Stimulated activated CD8-positive, alpha-beta memory T cell treated with anti-CD3 and anti-CD28 coated beads, Interleukin-12 subunit alpha, Interleukin-12 subunit beta, amount 100 ng/mL, for 24 hours (primary cell): Measurements from ENCODE around the gene ST6GALNAC6.
A peak's percentile ranks its signal among the peaks of the same experiment; 100 is the strongest.
"Not testable (repeated sequence)": the region's sequence is repeated elsewhere in the genome, so short reads cannot be mapped to it uniquely, and the experiment has no call there.

Source experiments
- DNase-seq: peaks from one replicate; pipeline ENCODE4 v3.0.0-alpha.2; 2020; ENCODE audit errors: extremely low read depth

Gene ST6GALNAC6

GRCh38 chr9:127873886-127874285 lies 25.5 kb downstream of the ST6GALNAC6 start:
- no peak for DNase-seq

DNA sequence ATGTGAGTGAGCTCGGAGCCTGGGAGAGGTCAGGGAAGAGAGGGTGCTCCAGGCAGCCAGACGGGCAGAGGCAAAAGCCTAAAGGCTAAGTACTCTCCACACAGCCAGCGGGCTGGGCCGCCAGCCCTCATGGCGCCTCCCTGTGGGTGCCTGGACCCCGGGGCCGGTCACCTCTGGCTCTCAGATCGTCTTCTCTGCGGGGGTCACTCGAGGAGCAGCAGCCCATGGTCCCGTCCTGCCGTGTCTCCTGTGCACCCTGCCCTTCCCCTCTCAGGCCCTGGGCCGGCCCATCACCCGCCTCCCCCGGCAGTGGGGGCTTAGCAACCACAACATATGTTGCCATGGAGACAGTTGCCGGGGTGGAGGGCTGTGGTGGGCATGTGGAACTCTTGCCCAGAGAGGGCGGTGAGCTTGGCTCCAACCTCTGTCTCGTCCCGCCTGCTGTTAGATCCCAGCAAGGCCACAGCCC lies 26.1 kb downstream of the ST6GALNAC6 start:
- DNase-seq = no peak

DNA sequence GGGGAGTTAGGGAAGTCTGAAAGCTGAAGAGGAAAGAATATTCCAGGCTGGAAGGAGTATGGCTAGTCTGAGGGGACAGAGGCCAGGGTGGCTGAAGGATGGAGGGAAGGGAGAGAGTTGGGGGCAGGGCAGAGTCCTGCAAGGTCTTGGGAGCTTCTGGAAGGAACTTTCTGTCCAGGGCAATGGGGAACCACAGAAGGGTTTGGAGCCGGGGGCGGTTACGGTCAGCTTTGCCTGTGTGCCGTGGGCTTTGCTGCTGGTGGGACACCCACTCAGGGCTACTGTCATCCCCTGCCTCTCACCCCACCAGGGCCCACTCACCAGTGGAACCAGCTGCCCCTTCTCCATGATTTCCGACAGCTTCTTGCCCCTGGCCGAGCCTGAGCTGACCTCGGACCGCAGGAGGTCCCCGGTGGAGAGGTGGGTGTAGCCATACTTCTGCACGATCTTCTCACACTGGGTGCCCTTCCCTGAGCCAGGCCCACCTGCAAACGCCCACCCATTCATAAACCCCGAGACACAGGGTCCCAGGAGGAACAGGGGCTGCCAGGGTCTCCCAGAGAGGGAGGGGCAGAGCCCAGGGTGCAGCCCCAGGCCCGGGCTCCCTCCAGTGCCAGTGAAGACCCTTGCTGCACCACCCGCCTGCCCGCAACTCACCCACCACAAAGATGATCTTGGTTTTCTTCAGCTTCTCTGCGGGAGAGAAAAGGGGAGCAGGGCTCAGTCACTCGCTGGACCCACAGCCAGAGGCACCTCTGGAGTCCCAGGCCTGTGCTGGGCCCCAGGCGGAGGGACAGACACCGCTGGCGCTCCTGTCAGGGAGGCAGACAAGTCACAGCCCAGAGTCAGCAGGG lies 26.8 kb downstream of the ST6GALNAC6 start:
- no peak for DNase-seq

DNA sequence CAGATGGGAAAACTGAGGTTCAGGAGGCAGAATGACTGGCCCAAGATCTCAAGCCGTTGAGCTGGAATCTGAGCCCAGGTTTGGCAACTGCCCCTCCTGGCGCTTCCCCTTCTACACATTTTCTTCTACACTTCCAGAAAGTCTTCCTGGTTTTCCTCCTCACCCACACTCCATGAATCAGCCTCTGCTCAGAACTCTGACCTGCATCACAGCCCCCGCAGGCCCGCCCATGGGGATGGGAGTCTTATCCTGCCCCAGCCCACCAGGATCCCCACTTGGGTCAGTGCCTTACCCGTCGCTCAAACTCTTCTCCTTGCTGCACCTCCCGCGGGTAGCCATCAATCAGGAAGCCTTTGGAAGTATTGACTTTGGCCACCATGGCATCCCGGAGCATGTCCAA lies 27.9 kb downstream of the ST6GALNAC6 start:
- DNase-seq = no peak

GRCh38 chr9:127870887-127871286 lies 28.5 kb downstream of the ST6GALNAC6 start:
- no peak for DNase-seq

DNA sequence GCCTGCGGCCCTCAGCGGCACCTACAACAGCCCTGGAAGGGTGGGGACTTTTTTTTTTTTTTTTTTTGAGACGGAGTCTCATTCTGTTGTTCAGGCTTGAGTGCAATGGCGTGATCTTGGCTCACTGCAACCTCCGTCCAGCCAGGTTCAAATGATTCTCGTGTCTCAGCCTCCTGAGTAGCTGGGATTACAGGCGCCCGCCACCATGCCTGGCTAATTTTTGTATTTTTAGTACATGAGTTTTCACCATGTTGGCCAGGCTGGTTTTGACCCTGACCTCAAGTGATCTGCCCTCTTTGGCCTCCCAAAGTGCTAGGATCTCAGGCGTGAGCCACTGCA lies 29.3 kb downstream of the ST6GALNAC6 start:
- not testable (repeated sequence) for DNase-seq

GRCh38 chr9:127869310-127870152 lies 29.9 kb downstream of the ST6GALNAC6 start:
- peak; percentile 47 for DNase-seq

DNA sequence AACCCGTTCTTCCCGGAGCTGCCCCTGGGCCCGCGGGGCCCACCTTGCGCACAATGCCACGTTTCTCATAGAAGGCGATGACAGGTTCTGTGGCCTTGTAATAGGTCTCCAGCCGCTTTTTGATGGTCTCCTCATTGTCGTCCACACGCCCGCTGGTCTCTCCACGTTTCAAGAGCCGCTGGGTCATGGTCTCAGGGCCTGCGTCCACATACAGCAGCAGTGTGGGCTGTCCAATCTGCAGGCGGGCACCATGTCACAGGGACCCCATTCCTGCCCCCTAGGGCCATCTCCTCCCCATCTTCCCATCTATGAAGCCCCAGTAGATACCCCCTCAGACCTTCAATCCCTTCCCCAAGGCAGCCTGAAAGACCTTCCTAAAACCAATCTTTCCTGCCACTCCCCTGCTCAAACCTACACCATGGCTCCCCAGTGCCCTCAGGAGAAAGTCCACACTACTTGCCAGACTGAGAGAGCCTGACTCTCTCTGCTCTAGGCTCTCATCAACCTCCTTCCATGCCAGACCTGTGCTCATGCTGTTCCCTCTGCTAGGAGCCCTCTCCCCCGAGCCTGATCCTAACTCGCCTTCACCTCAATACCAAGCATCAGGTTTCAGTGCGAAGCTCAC lies 31.0 kb downstream of the ST6GALNAC6 start:
- no peak for DNase-seq

GRCh38 chr9:127867356-127868277 lies 31.8 kb downstream of the ST6GALNAC6 start:
- no peak for DNase-seq

DNA sequence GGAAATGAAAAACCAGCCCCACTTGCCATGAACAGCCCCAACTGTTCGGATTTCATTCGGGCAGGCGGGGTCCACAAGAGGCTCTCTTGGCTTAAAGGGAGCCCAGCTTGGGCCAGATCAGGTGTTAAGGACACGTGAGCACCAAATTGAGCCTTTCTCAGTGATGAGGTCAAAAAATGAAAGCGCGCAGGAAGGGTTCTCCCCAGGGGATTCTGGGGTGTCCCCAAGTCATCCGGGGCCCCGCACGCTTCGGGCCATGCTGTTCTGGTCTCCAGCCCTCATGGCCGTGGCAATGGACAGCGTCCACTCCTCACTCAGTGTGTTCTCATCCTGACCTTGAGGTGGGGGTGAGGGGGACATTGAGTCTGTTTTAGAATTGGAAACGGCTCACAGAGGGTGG lies 32.9 kb downstream of the ST6GALNAC6 start:
- DNase-seq = no peak

GRCh38 chr9:127865645-127866464 lies 33.5 kb downstream of the ST6GALNAC6 start:
- DNase-seq = no peak

DNA sequence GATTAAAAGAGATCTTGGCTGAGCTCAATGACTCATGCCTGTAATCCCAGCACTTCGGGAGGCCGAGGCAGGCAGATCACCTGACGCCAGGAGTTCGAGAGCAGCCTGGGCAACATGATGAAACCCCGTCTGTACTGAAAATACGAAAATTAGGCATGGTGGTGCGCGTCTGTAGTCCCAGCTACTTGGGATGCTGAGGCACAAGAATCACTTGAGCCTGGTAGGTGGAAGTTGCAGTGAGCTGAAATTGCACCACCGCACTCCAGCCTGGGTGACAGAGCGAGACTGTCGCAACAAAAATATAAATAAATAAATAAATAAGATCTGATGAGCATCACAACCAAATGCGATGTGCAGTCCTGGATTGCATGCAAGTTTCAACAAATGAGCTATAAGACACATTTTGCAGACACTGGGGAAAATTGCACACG lies 36.2 kb downstream of the ST6GALNAC6 start:
- DNase-seq = no peak

GRCh38 chr9:127862075-127863011 lies 37.1 kb downstream of the ST6GALNAC6 start:
- DNase-seq = no peak

DNA sequence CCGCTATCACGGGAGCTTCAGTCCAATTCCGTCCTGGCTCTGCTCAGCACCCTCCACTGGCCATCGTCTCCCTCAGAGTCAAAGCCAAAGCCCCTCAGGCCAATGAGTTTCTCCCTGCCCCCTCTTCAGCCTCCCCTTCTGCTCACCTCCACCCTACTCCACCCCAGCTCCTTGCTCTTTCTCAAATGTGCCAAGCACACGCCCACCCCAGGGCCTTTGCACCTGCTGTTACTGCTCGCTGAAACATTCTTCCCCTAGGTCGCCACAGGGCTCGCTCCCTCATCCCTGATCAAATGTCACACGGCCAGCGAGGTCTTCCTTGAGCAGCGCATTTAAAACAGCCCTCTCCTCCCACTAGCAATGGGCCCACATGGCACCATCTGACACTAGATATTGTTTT lies 38.6 kb downstream of the ST6GALNAC6 start:
- DNase-seq = no peak

GRCh38 chr9:127860260-127860659 lies 39.1 kb downstream of the ST6GALNAC6 start:
- DNase-seq = no peak

DNA sequence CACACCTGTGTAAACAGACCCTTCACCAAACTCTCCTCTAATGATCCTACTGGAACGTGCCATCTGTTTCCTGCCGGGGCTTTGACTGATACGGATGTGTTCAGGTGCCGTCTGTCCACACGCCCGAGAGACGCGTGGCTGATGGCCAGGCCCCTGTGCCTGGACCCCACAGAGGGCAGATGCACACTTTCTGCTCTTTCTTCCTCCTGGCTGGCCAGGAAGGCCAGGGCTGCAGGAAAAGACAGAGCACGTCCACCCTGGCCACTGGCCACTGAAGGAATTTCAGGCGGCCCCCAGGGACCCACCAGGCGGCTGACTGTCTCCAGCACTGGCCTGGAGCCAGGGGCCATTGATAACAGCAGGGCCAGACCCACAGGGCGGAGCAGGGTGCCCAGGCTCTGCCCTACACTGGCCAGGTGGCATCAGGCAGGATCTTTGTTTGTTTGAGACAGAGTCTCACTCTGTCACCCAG lies 41.3 kb downstream of the ST6GALNAC6 start:
- no peak for DNase-seq

DNA sequence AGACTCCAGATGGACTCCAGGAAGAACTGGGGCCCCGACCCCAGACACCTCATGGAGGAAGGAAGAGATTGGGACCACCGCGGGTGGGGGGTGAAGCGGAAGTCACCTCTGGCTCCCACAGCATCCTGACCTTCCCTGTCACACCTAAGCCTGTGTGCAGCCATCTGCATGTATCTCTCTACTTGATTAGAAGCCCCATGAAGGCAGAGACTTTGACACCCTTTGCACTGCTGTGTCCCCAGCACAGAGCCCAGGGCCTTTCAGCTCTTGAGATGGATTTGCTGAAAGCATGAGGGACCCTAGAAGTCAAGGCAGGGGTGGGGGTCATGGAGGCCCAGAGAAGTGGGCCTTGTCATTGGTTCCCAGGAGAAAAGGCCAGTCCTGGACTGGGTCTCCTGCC lies 42.1 kb downstream of the ST6GALNAC6 start:
- DNase-seq = no peak

DNA sequence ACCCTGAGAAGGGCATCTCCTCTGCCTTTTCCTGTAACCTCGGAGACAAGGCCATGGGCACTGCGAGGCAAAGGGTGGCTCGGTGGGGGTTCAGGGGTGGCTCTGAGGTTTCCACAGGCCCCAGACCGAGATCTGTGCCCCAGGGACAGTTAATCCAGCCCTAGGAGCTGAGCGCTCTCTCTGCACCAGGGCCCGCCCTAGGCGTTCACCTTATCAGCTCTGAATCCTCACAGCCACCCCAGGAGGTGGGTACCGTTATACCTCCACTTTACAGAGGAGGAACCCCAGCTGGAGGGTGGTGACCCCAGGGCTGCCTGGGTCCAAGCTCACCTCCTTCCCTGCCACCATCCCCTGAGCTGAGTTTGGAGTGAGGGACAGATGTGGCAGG lies 42.7 kb downstream of the ST6GALNAC6 start:
- DNase-seq = no peak

- DNase-seq = no peak
Observed at GRCh38 chr9:127856094-127856728, 43.2 kb downstream of the ST6GALNAC6 start.
